H54 (cell line): Measurements from ENCODE around the gene G2E3.

ENCODE experiments used
- DNase-seq: peaks from one replicate; pipeline ENCODE4 v3.0.0; 2011; ENCODE audit warnings: low spot score, mixed read lengths; ENCODE audit not compliant: insufficient read length
- FAIRE-seq: peaks from 3 replicates; lab custom pipeline; 2011; peaks lifted over from hg19 to GRCh38; lab: Jason Lieb, UNC
- POLR2A ChIP-seq: IDR thresholded peaks from 2 replicates; pipeline ENCODE4 v1.6.1; 2011; ENCODE audit warnings: low read depth, mild to moderate bottlenecking, low read length

G2E3 gene

GRCh38 chr14:30547388-30548048, 11.4 kb upstream of the G2E3 start:
- no peak for FAIRE-seq
- TF ChIP-seq POLR2A: no peak
- DNase-seq: no peak

- FAIRE-seq: no peak
- TF ChIP-seq POLR2A: no peak
- no peak for DNase-seq
Observed at GRCh38 chr14:30550335-30550734, 8.6 kb upstream of the G2E3 start.

- DNase-seq (no peak), FAIRE-seq (no peak)
- TF ChIP-seq POLR2A: no peak
Observed at GRCh38 chr14:30551460-30551859, 7.5 kb upstream of the G2E3 start.

- TF ChIP-seq POLR2A: no peak
- FAIRE-seq: peak; percentile 76
- peak; percentile 26 for DNase-seq
Observed at GRCh38 chr14:30553311-30553989, 5.5 kb upstream of the G2E3 start.

- DNase-seq: no peak
- TF ChIP-seq POLR2A: no peak
- no peak for FAIRE-seq
Observed at GRCh38 chr14:30558362-30558674, 640 bp upstream of the G2E3 start.

- DNase-seq (no peak), FAIRE-seq (no peak)
- no peak for TF ChIP-seq POLR2A
Observed at GRCh38 chr14:30559638-30560091, 707 bp downstream of the G2E3 start.

GRCh38 chr14:30560581-30560980, 1.6 kb downstream of the G2E3 start:
- no peak for FAIRE-seq
- DNase-seq: no peak
- TF ChIP-seq POLR2A: no peak

GRCh38 chr14:30564235-30564867, 5.4 kb downstream of the G2E3 start:
- no peak for TF ChIP-seq POLR2A
- FAIRE-seq (no peak), DNase-seq (no peak)

- DNase-seq (no peak), FAIRE-seq (no peak)
- TF ChIP-seq POLR2A: no peak
Observed at GRCh38 chr14:30564868-30565248, 5.9 kb downstream of the G2E3 start.

- DNase-seq: no peak
- no peak for FAIRE-seq
- no peak for TF ChIP-seq POLR2A
Observed at GRCh38 chr14:30569216-30569902, 10.4 kb downstream of the G2E3 start.

GRCh38 chr14:30569903-30570226, 10.9 kb downstream of the G2E3 start:
- FAIRE-seq: no peak
- no peak for DNase-seq
- TF ChIP-seq POLR2A: no peak

GRCh38 chr14:30572237-30572636, 13.3 kb downstream of the G2E3 start:
- no peak for FAIRE-seq
- TF ChIP-seq POLR2A: no peak
- no peak for DNase-seq

GRCh38 chr14:30572771-30573170, 13.8 kb downstream of the G2E3 start:
- TF ChIP-seq POLR2A: no peak
- FAIRE-seq (no peak), DNase-seq (no peak)

GRCh38 chr14:30573226-30573814, 14.4 kb downstream of the G2E3 start:
- FAIRE-seq: no peak
- TF ChIP-seq POLR2A: no peak
- DNase-seq: no peak
